ENCODE measurements around the gene NOTCH3.

GRCh38 chr19:15187026-15188007, 13.5 kb downstream of the NOTCH3 start:
- TF ChIP-seq CTCF (IDR thresholded peaks at IDR 0.05; ENCODE audit: poor library complexity) = no peak
- TF ChIP-seq EZH2 (IDR thresholded peaks at IDR 0.05; ENCODE audit: borderline replicate concordance) = no peak
